ENCODE measurements around the gene ELOVL7.

GRCh38 chr5:60891667-60892066, 47.6 kb upstream of the ELOVL7 start:
- TF ChIP-seq CTCF (IDR thresholded peaks at IDR 0.05; ENCODE audit: control extremely low read depth in 1 of 3, insufficient read depth in 1 of 3, low read depth in 1 of 3, low read length in 3 of 3) (no peak), GABPA (IDR thresholded peaks at IDR 0.05; ENCODE audit: borderline replicate concordance, insufficient read depth, low read length) (no peak)
